Keratinocyte (primary cell): ENCODE data around the gene CDKAL1.

Source experiments
- EZH2 ChIP-seq: IDR thresholded peaks from one replicate; pipeline ENCODE4 v1.6.1; 2012; ENCODE audit warnings: inconsistent platforms, mild to moderate bottlenecking, low read length, moderate library complexity
- TF ChIP-seq, protein P1 (sequence below), 3 experiments: IDR thresholded peaks in 1 of 3; conservative IDR thresholded peaks in 1 of 3; optimal IDR thresholded peaks in 1 of 3; 2 replicates in 2 of 3; 3 replicates in 1 of 3; pipeline versions ENCODE3 to v1.5.1; 2011; ENCODE audit warnings: low read length in 3 of 3, mild to moderate bottlenecking in 3 of 3, moderate library complexity in 2 of 3, control low read depth in 1 of 3, inconsistent platforms in 1 of 3; ENCODE audit not compliant: insufficient read depth in 2 of 3; ENCODE audit errors: extremely low read depth in 1 of 3

DNA sequence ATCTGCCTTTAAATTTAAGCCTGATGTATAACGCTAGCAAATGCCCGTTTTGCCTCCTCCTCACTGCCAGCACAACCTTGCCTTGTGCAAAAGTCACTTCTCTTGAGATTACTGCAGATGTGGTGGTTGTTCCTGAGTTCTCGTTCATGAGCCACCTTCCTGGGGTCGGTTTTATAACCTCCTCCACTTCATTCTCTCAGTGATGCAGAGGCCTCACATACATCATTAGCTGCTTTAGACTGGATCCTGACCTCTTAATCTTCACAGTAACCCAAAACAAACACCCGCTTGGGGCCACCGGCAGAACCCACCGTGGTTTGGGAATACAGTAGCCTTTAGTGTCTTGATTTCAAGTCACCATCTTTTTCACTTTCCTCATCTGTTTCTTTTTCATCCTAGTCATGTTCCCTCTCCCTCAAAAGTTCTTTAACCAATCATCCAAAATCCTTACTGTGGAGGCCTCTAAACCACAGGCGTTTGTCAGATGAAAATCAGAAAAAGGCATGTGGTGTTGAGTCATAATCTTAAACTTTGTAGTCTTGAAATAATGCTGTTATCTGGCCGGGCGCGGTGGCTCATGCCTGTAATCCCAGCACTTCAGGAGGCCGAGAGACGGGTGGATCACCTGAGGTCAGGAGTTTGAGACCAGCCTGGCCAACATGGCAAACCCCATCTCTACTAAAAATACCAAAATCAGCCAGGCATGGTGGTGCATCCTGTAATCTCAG lies 629.0 kb downstream of the CDKAL1 start:
- TF ChIP-seq, protein P1, sequence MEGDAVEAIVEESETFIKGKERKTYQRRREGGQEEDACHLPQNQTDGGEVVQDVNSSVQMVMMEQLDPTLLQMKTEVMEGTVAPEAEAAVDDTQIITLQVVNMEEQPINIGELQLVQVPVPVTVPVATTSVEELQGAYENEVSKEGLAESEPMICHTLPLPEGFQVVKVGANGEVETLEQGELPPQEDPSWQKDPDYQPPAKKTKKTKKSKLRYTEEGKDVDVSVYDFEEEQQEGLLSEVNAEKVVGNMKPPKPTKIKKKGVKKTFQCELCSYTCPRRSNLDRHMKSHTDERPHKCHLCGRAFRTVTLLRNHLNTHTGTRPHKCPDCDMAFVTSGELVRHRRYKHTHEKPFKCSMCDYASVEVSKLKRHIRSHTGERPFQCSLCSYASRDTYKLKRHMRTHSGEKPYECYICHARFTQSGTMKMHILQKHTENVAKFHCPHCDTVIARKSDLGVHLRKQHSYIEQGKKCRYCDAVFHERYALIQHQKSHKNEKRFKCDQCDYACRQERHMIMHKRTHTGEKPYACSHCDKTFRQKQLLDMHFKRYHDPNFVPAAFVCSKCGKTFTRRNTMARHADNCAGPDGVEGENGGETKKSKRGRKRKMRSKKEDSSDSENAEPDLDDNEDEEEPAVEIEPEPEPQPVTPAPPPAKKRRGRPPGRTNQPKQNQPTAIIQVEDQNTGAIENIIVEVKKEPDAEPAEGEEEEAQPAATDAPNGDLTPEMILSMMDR (optimal IDR thresholded peaks at IDR 0.05 in 1 of 3, IDR thresholded peaks at IDR 0.05 in 1 of 3, conservative IDR thresholded peaks at IDR 0.05 in 1 of 3; ENCODE audit: extremely low read depth in 1 of 3, insufficient read depth in 2 of 3, low read length in 3 of 3) = no peak
- TF ChIP-seq EZH2 = no peak
